Measurements from ENCODE around the gene NAT14. TPM values are rescaled to one million over a fixed set of nuclear protein-coding genes. Genes with fewer than 3 reads are reported as not detected.

The NAT14 gene
- polyA plus RNA-seq, 10 donors: 21.1 to 41.2 (median 27.1) TPM

- DNase-seq: no peak
Observed at GRCh38 chr19:55498246-55498840, 13.4 kb downstream of the NAT14 start.

- no peak for DNase-seq
Observed at GRCh38 chr19:55500368-55500952, 15.5 kb downstream of the NAT14 start.

GRCh38 chr19:55502197-55502952 is 17.4 kb downstream of the NAT14 start:
- no peak for DNase-seq

- peak in 1 of 3 donors; percentile 14 for DNase-seq
Observed at GRCh38 chr19:55503157-55503501, 18.1 kb downstream of the NAT14 start.

- DNase-seq: peak; percentile 90 to 98 (median 95)
Observed at GRCh38 chr19:55503502-55504251, 18.7 kb downstream of the NAT14 start.

- no peak for DNase-seq
Observed at GRCh38 chr19:55504252-55504603, 19.2 kb downstream of the NAT14 start.

- no peak for DNase-seq
Observed at GRCh38 chr19:55504981-55505380, 20.0 kb downstream of the NAT14 start.

GRCh38 chr19:55508120-55508519 is 23.1 kb downstream of the NAT14 start:
- no peak for DNase-seq

- peak; percentile 89 to 95 (median 93) for DNase-seq
Observed at GRCh38 chr19:55516878-55517620, 32.1 kb downstream of the NAT14 start.

- DNase-seq: peak in 1 of 3 donors; percentile 47
Observed at GRCh38 chr19:55519451-55520311, 34.7 kb downstream of the NAT14 start.

- no peak for DNase-seq
Observed at GRCh38 chr19:55520691-55521292, 35.8 kb downstream of the NAT14 start.

- no peak for DNase-seq
Observed at GRCh38 chr19:55525289-55526101, 40.5 kb downstream of the NAT14 start.

GRCh38 chr19:55526216-55527196 is 41.5 kb downstream of the NAT14 start:
- peak; percentile 75 to 85 (median 81) for DNase-seq

GRCh38 chr19:55527197-55528029 is 42.4 kb downstream of the NAT14 start:
- DNase-seq: no peak

GRCh38 chr19:55528030-55528803 is 43.2 kb downstream of the NAT14 start:
- DNase-seq: no peak

- no peak for DNase-seq
Observed at GRCh38 chr19:55529636-55530234, 44.7 kb downstream of the NAT14 start.
